Nephron (organoid): ENCODE data around the gene LAMTOR3.

Experiments used
- H3K27ac Mint-ChIP-seq, 3 experiments: 2 replicates each; pipeline ENCODE4 v1.8.0; 2020; ENCODE audit warnings: mixed read lengths in 3 of 3, mild to moderate bottlenecking in 2 of 3, moderate library complexity in 1 of 3
- H3K27me3 Mint-ChIP-seq: 2 replicates; pipeline ENCODE4 v1.8.0; 2021; ENCODE audit warnings: low read depth, mild to moderate bottlenecking, moderate library complexity, mixed read lengths
- H3K36me3 Mint-ChIP-seq: 2 replicates; pipeline ENCODE4 v1.8.0; 2020; ENCODE audit warnings: low read depth, mixed read lengths
- H3K4me1 Mint-ChIP-seq: 2 replicates; pipeline ENCODE4 v1.8.0; 2020; ENCODE audit warnings: mixed read lengths
- H3K4me3 Mint-ChIP-seq, 3 experiments: 2 replicates each; pipeline ENCODE4 v1.8.0; 2020; ENCODE audit warnings: mild to moderate bottlenecking in 3 of 3, mixed read lengths in 3 of 3, moderate library complexity in 2 of 3
- H3K9me3 Mint-ChIP-seq: 2 replicates; pipeline ENCODE4 v1.8.0; 2020; ENCODE audit warnings: mixed read lengths
- CTCF ChIP-seq, 3 experiments: fragments of 200-600 bp; sonication (generic); IDR thresholded peaks; one replicate each; pipeline ENCODE4 v1.5.0; 2021; ENCODE audit warnings: antibody characterized with exemption in 3 of 3; ENCODE audit not compliant: unreplicated experiment in 3 of 3

The LAMTOR3 gene

GRCh38 chr4:99878604-99879003 is 15.6 kb downstream of the LAMTOR3 start:
- H3K9me3 Mint-ChIP-seq = no peaks in the 10 kb centered on the region
- no peak for TF ChIP-seq CTCF (IDR thresholded peaks at IDR 0.05; ENCODE audit: unreplicated experiment in 3 of 3)
- peak overlapping the region; percentile 75 to 90 (median 87) for H3K27ac Mint-ChIP-seq
- no peak overlapping the region for H3K4me3 Mint-ChIP-seq
- peaks cover 4% of the 10 kb centered on the region for H3K4me1 Mint-ChIP-seq
- H3K27me3 Mint-ChIP-seq = no peaks in the 10 kb centered on the region
- peaks cover 29% of the 10 kb centered on the region for H3K36me3 Mint-ChIP-seq

- H3K27ac Mint-ChIP-seq = no peak overlapping the region
- H3K4me1 Mint-ChIP-seq = peaks cover 4% of the 10 kb centered on the region
- no peak for TF ChIP-seq CTCF (IDR thresholded peaks at IDR 0.05; ENCODE audit: unreplicated experiment in 3 of 3)
- no peak overlapping the region for H3K4me3 Mint-ChIP-seq
- peaks cover 3% of the 10 kb centered on the region for H3K27me3 Mint-ChIP-seq
- no peaks in the 10 kb centered on the region for H3K9me3 Mint-ChIP-seq
- H3K36me3 Mint-ChIP-seq = peaks cover 24% of the 10 kb centered on the region
These were observed 17.3 kb downstream of the LAMTOR3 start for GRCh38 chr4:99876946-99877345.

DNA sequence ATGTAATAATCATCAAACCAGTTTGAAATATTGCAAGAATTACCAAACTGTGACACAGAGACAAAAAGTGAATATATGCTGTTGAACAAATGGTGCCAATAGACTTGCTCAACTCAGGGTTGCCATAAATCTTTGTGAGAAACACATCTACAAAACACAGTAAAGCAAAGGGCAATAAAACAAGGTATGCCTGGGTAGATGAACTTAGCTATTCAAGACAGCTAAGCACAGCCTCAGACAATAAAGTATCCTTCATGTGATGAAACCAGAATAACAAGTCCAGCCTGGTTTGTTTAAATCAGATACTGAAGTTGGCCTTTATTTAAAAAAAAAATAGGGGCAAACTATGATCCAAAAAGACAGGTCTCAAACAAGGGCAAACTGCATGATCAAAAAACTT is 19.2 kb downstream of the LAMTOR3 start:
- Mint-ChIP-seq H3K4me1 (peaks cover 4% of the 10 kb centered on the region), H3K27me3 (peaks cover 3% of the 10 kb centered on the region), H3K9me3 (no peaks in the 10 kb centered on the region), H3K36me3 (peaks cover 12% of the 10 kb centered on the region), H3K4me3 (no peak overlapping the region), H3K27ac (no peak overlapping the region)
- TF ChIP-seq CTCF (IDR thresholded peaks at IDR 0.05; ENCODE audit: unreplicated experiment in 3 of 3) = no peak

- H3K9me3 Mint-ChIP-seq = no peaks in the 10 kb centered on the region
- H3K4me3 Mint-ChIP-seq = no peak overlapping the region
- TF ChIP-seq CTCF (IDR thresholded peaks at IDR 0.05; ENCODE audit: unreplicated experiment in 3 of 3) = no peak
- H3K27me3 Mint-ChIP-seq = peaks cover 3% of the 10 kb centered on the region
- H3K27ac Mint-ChIP-seq = no peak overlapping the region
- H3K36me3 Mint-ChIP-seq = no peaks in the 10 kb centered on the region
- no peaks in the 10 kb centered on the region for H3K4me1 Mint-ChIP-seq
These were observed 21.7 kb downstream of the LAMTOR3 start for GRCh38 chr4:99872570-99872969.

GRCh38 chr4:99868126-99868596 is 26.1 kb downstream of the LAMTOR3 start:
- no peaks in the 10 kb centered on the region for H3K9me3 Mint-ChIP-seq
- H3K27ac Mint-ChIP-seq = peak overlapping the region in 2 of 3 experiments; percentile 28 to 48
- no peaks in the 10 kb centered on the region for H3K4me1 Mint-ChIP-seq
- no peak for TF ChIP-seq CTCF (IDR thresholded peaks at IDR 0.05; ENCODE audit: unreplicated experiment in 3 of 3)
- H3K36me3 Mint-ChIP-seq = no peaks in the 10 kb centered on the region
- peaks cover 3% of the 10 kb centered on the region for H3K27me3 Mint-ChIP-seq
- H3K4me3 Mint-ChIP-seq = no peak overlapping the region

GRCh38 chr4:99863804-99864203 is 30.4 kb downstream of the LAMTOR3 start:
- H3K27me3 Mint-ChIP-seq = no peaks in the 10 kb centered on the region
- no peak overlapping the region for H3K27ac Mint-ChIP-seq
- no peaks in the 10 kb centered on the region for H3K36me3 Mint-ChIP-seq
- H3K4me3 Mint-ChIP-seq = no peak overlapping the region
- no peaks in the 10 kb centered on the region for H3K9me3 Mint-ChIP-seq
- TF ChIP-seq CTCF (IDR thresholded peaks at IDR 0.05; ENCODE audit: unreplicated experiment in 3 of 3) = no peak
- H3K4me1 Mint-ChIP-seq = no peaks in the 10 kb centered on the region
